ENCODE measurements around the gene NRDC.

Gene NRDC

GRCh38 chr1:51758310-51758709, 120.2 kb downstream of the NRDC start:
- DNase-seq (ENCODE audit: low read depth) = no peak

DNA sequence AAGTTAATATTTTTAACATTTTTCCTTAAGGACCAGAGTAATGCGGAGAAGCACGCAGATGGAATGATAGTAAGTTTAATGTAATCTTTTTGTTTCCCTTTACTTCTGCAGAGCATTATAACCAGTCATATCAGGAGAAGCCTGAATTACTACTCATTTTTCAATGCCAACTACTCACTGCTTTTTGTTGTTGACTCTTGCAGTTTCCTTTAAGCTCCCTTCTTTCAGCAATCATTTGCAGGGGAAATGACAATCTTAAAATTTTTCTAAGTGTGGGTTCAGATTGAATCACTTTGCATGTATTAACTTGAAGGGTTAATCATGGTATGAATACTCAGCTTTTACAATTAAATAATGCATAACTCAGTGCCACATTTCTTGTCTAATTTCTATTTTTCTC, 122.2 kb downstream of the NRDC start:
- DNase-seq (ENCODE audit: low read depth) = no peak

- DNase-seq (ENCODE audit: low read depth) = no peak
Observed at GRCh38 chr1:51755437-51755836, 123.1 kb downstream of the NRDC start.

GRCh38 chr1:51754666-51755065, 123.9 kb downstream of the NRDC start:
- DNase-seq (ENCODE audit: low read depth) = no peak

DNA sequence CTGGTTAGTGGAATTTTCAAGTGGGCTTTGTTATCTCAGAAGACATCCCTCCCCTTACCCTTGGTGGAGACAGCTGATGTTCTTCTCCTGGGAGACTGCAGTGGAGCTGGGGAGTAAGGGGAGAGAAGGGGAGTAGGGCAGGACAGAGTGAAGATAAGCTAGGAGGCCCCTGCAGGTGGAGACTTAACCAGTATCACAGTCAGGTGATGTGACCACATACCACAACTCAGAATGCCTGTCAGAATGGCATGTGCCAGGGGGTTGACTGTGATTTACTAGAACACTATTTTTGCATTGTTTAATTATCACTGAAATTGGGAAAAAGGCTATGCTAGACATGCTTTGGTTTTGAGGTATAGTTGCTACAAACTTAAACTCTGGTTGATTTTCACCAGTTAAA, 124.6 kb downstream of the NRDC start:
- no peak for DNase-seq (ENCODE audit: low read depth)

- no peak for DNase-seq (ENCODE audit: low read depth)
Observed at GRCh38 chr1:51752073-51752948, 126.2 kb downstream of the NRDC start.

GRCh38 chr1:51750729-51751128, 127.8 kb downstream of the NRDC start:
- DNase-seq (ENCODE audit: low read depth) = no peak

GRCh38 chr1:51750218-51750617, 128.3 kb downstream of the NRDC start:
- no peak for DNase-seq (ENCODE audit: low read depth)

DNA sequence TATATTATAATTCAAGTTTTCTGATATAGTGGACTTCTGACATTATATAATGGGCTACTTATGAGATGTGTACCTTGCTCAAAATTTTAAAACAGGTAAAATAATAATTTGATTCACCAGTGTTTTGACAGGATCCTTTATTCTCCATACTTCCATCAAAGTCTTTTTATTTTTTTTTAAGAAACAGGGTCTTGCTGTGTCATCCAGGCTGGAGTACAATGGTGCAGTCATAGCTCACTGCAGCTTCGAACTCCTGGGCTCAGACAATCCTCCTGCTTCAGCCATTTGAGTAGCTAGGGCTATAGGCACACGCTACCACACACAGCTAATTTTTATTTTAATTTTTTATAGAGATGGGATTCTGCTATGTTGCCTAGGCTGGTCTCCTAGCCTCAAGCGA, 129.4 kb downstream of the NRDC start:
- DNase-seq (ENCODE audit: low read depth) = no peak

- no peak for DNase-seq (ENCODE audit: low read depth)
Observed at GRCh38 chr1:51745304-51745570, 133.3 kb downstream of the NRDC start.

DNA sequence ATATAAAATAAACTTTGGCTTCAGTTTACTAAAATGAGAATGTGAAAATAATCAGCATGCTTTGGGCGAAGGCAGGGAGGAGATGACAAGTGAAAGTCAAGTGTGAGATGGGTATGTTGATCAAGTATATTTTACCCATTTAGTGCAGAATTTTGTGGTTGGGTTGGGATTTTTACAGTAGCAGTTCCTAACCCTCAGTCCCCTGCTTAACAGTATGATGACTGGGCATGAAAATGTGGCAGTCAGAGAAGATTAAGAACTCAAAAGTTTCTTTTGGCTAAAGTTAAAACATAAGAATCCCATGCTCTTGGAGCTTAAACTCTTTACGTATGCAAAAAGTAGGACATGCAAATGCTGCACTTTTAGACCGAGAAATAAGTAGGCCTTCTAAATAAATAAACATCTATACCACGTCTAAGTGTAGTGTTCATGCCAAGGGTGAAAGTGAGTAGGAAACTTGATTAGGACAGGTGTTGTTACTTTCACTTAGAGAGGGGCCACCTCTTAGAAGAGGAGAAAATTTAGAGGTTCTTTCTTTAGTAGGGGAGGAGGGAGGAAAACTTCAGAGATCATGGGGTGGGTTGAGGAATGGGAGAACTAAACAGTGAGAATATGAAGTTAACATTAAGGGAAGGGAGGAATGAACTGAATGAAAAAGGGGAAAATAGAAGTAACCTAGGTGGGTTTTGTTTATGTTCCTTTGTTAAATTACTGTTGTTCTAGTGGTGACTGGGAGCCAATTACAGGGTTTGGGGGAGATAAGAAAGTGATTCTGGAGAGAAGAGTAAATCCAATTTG, 133.8 kb downstream of the NRDC start:
- no peak for DNase-seq (ENCODE audit: low read depth)

GRCh38 chr1:51741121-51741681, 137.3 kb downstream of the NRDC start:
- no peak for DNase-seq (ENCODE audit: low read depth)

DNA sequence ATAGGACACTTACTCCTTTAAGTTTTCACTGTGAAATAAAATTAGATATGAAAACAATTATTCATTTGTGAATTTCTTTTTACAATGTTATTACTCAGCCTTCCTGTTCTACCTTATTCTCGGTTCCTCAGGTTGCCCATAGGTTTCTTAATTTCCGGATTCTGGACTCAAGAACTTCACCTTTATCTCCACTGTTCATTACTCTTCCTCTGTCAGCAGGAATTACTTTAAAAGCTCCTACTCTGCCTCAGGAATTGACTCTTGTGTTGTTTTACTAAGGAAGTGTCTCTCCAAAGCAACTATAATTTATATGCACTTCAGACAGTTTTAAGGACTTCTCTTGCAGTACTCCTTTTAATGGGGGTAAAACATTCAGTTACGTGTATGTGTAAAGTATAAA, 137.9 kb downstream of the NRDC start:
- no peak for DNase-seq (ENCODE audit: low read depth)
